D721Med (cell line): Measurements from ENCODE around the gene SLC36A4.

ENCODE experiments used
- DNase-seq: peaks from one replicate; pipeline ENCODE4 v3.0.0; 2011; ENCODE audit warnings: low spot score; ENCODE audit not compliant: insufficient read length
- FAIRE-seq: peaks from 2 replicates; lab custom pipeline; 2011; peaks lifted over from hg19 to GRCh38; lab: Jason Lieb, UNC
- CTCF ChIP-seq: IDR thresholded peaks from 2 replicates; pipeline ENCODE4 v1.5.1; 2012; ENCODE audit warnings: mild to moderate bottlenecking, control low read depth; ENCODE audit not compliant: insufficient read depth; ENCODE audit errors: missing control alignments

The SLC36A4 gene

GRCh38 chr11:93229876-93230275 is 32.1 kb upstream of the SLC36A4 start:
- FAIRE-seq (no peak), DNase-seq (no peak)
- TF ChIP-seq CTCF = no peak

DNA sequence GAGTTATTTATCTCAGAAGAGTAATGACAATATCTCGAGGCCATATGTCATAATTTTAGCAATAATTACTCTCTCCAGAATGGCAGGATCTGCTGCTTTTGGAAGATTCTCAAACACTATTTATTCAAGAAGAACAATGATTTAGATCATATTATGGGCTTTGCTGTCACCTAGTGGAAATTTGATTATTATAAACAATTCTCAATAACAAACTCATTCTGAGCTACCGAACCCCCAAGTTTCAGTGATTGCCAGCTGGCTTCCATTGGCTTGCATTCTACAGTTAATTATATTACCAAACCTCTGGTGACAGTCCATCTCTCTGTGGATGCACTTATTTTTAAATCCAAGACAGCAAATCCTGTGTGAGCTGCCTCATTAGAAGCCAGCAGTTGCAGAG is 27.9 kb upstream of the SLC36A4 start:
- TF ChIP-seq CTCF = peak; percentile 43
- DNase-seq = no peak
- FAIRE-seq = no peak

GRCh38 chr11:93221539-93221938 is 23.7 kb upstream of the SLC36A4 start:
- DNase-seq (no peak), FAIRE-seq (no peak)
- no peak for TF ChIP-seq CTCF

GRCh38 chr11:93220078-93220477 is 22.3 kb upstream of the SLC36A4 start:
- no peak for FAIRE-seq
- no peak for TF ChIP-seq CTCF
- DNase-seq = no peak

DNA sequence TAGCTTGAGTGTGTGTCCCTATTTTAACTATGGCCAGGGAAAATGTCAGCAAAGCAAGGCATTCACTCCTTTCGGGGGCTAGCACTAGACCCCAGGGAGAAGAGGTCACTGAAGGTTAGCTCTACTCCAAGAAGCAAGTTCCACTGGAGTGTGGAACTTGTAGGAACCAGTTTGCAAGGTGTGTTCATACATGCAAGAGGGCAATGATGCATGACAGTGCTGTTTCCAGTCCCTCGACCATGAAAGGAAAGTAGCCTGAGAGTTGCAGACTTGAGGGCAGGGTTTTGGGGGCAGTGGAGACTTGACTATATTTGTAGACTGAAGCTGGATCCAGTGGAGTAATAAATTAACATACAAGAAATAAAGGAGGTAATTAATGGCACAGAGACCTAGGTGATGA is 21.6 kb upstream of the SLC36A4 start:
- FAIRE-seq = no peak
- TF ChIP-seq CTCF = no peak
- no peak for DNase-seq

DNA sequence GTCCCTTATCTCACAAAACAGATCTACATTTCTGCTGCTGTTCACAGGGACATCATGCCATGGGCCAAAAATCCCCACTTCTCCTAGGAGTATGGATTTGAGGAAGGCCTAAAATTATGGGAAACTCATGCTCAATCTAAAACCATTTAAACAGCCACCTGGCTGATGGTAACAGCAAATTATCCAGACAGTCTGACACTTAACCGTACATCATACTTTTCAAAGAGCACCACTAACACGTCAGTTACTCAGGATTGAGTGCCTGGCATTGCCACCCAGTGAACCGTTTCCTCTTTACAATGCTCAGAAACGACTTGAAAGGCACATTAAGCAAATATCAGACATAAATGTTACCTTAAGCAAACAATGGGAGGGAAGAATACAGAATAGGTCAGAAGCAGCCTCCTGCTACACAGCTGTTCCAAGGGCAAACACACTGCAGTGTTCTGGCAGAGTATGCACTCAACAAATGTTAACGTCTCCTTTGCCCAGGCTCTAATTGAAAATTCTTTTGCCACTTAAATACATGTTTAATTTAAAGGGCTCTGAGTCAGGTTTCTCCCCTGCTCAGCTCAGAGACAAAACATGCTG is 18.8 kb upstream of the SLC36A4 start:
- no peak for TF ChIP-seq CTCF
- DNase-seq = no peak
- no peak for FAIRE-seq

GRCh38 chr11:93213622-93214021 is 15.8 kb upstream of the SLC36A4 start:
- no peak for TF ChIP-seq CTCF
- FAIRE-seq = peak; percentile 56
- no peak for DNase-seq
